H9 (cell line): ENCODE data around the gene GORASP1. TPM values are rescaled to one million over a fixed set of nuclear protein-coding genes. Genes with fewer than 3 reads are reported as not detected.
A peak's percentile ranks its signal among the peaks of the same experiment; 100 is the strongest.

Source experiments
- DNase-seq: peaks from one replicate; pipeline ENCODE4 v3.0.0-alpha.2; 2017
- H2AFZ ChIP-seq: one replicate; pipeline ENCODE4 v1.6.1; 2013; ENCODE audit warnings: mild to moderate bottlenecking, low read length, control low read depth, moderate library complexity
- H2AK5ac ChIP-seq: 2 replicates; pipeline ENCODE4 v1.6.1; 2013; ENCODE audit warnings: low read length, control low read depth, mixed read lengths; ENCODE audit not compliant: insufficient read length
- H2BK120ac ChIP-seq: one replicate; pipeline ENCODE4 v1.6.1; 2013; ENCODE audit warnings: low read depth, mild to moderate bottlenecking, low read length, control low read depth, inconsistent platforms; ENCODE audit not compliant: poor library complexity, severe bottlenecking
- H2BK12ac ChIP-seq: 2 replicates; pipeline ENCODE4 v1.6.1; 2013; ENCODE audit warnings: low read length, control low read depth, mixed read lengths, low read depth; ENCODE audit not compliant: insufficient read length
- H2BK15ac ChIP-seq: 2 replicates; pipeline ENCODE4 v1.6.1; 2013; ENCODE audit warnings: low read depth, low read length, control low read depth
- H2BK20ac ChIP-seq: one replicate; pipeline ENCODE4 v1.6.1; 2013; ENCODE audit warnings: low read depth, mild to moderate bottlenecking, low read length, control low read depth, inconsistent platforms; ENCODE audit not compliant: poor library complexity, severe bottlenecking
- H2BK5ac ChIP-seq: 2 replicates; pipeline ENCODE4 v1.6.1; 2013; ENCODE audit warnings: low read length, control low read depth, mixed read lengths; ENCODE audit not compliant: insufficient read length
- H3K14ac ChIP-seq: 2 replicates; pipeline ENCODE4 v1.6.1; 2013; ENCODE audit warnings: low read length, control low read depth; ENCODE audit not compliant: insufficient read depth
- H3K18ac ChIP-seq: 2 replicates; pipeline ENCODE4 v1.6.1; 2013; ENCODE audit warnings: low read depth, mild to moderate bottlenecking, mixed read lengths, low read length, control low read depth; ENCODE audit not compliant: insufficient read length
- H3K23ac ChIP-seq: 2 replicates; pipeline ENCODE4 v1.6.1; 2013; ENCODE audit warnings: low read length, control low read depth, mixed read lengths, low read depth; ENCODE audit not compliant: insufficient read length
- H3K23me2 ChIP-seq: 2 replicates; pipeline ENCODE4 v1.6.1; 2013; ENCODE audit warnings: low read depth, mild to moderate bottlenecking, mixed read lengths, low read length, control low read depth; ENCODE audit not compliant: insufficient read length, poor library complexity, severe bottlenecking
- H3K27ac ChIP-seq: 2 replicates; pipeline ENCODE4 v1.5.1; 2013; ENCODE audit warnings: low read length, control low read depth, mixed read lengths, low read depth; ENCODE audit not compliant: insufficient read length
- H3K27me3 ChIP-seq: 2 replicates; pipeline ENCODE4 v1.6.1; 2013; ENCODE audit warnings: low read length, control low read depth, inconsistent platforms; ENCODE audit not compliant: insufficient read depth
- H3K4ac ChIP-seq: 2 replicates; pipeline ENCODE4 v1.6.1; 2013; ENCODE audit warnings: low read depth, mild to moderate bottlenecking, control low read depth, inconsistent platforms, low read length, moderate library complexity
- H3K4me1 ChIP-seq: 2 replicates; pipeline ENCODE4 v1.6.1; 2013; ENCODE audit warnings: low read length, control low read depth, inconsistent platforms; ENCODE audit not compliant: insufficient read depth
- H3K4me2 ChIP-seq: 2 replicates; pipeline ENCODE4 v1.6.1; 2013; ENCODE audit warnings: low read length, control low read depth, mixed read lengths; ENCODE audit not compliant: insufficient read length, insufficient read depth
- H3K56ac ChIP-seq: 2 replicates; pipeline ENCODE4 v1.6.1; 2013; ENCODE audit warnings: low read depth, mild to moderate bottlenecking, mixed read lengths, low read length, control low read depth; ENCODE audit not compliant: insufficient read length
- H3K79me1 ChIP-seq: 2 replicates; pipeline ENCODE4 v1.6.1; 2013; ENCODE audit warnings: low read depth, mild to moderate bottlenecking, moderate library complexity, low read length, control low read depth, inconsistent platforms; ENCODE audit not compliant: insufficient read depth, poor library complexity, severe bottlenecking
- H3K79me2 ChIP-seq: 2 replicates; pipeline ENCODE4 v1.6.1; 2013; ENCODE audit warnings: low read length, control low read depth, inconsistent platforms; ENCODE audit not compliant: insufficient read depth
- H3K9ac ChIP-seq: 2 replicates; pipeline ENCODE4 v1.6.1; 2013; ENCODE audit warnings: low read length, control low read depth, mixed read lengths; ENCODE audit not compliant: insufficient read length; ENCODE audit errors: extremely low read depth
- H3K9me3 ChIP-seq: one replicate; pipeline ENCODE4 v1.6.1; 2013; ENCODE audit warnings: low read depth, low read length, inconsistent platforms; ENCODE audit not compliant: control insufficient read depth
- H3T11ph ChIP-seq: one replicate; pipeline ENCODE4 v1.6.1; 2013; ENCODE audit warnings: mild to moderate bottlenecking, low read length, control low read depth, inconsistent platforms
- H4K20me1 ChIP-seq: one replicate; pipeline ENCODE4 v1.6.1; 2013; ENCODE audit not compliant: control insufficient read depth, insufficient read length, insufficient read depth
- H4K5ac ChIP-seq: 2 replicates; pipeline ENCODE4 v1.6.1; 2013; ENCODE audit warnings: low read depth, mild to moderate bottlenecking, mixed read lengths, low read length, control low read depth; ENCODE audit not compliant: insufficient read length
- H4K8ac ChIP-seq: replicated peaks from 2 replicates; pipeline ENCODE4 v1.6.1; 2013; ENCODE audit warnings: low read length, control low read depth, mixed read lengths, low read depth; ENCODE audit not compliant: insufficient read length
- H4K91ac ChIP-seq: 2 replicates; pipeline ENCODE4 v1.6.1; 2013; ENCODE audit warnings: low read depth, mild to moderate bottlenecking, moderate library complexity, mixed read lengths, low read length, control low read depth; ENCODE audit not compliant: insufficient read length
- H3K27ac Mint-ChIP-seq, 3 experiments: 2 replicates in 2 of 3; 3 replicates in 1 of 3; pipeline ENCODE4 v1.8.0; 2020 to 2021; ENCODE audit warnings: mixed read lengths in 3 of 3, mild to moderate bottlenecking in 1 of 3, moderate library complexity in 1 of 3
- H3K27me3 Mint-ChIP-seq: 2 replicates; pipeline ENCODE4 v1.8.0; 2021; ENCODE audit warnings: low read depth, mild to moderate bottlenecking, moderate library complexity, mixed read lengths
- H3K36me3 Mint-ChIP-seq, 3 experiments: 2 replicates in 2 of 3; 3 replicates in 1 of 3; pipeline ENCODE4 v1.8.0; 2020 to 2021; ENCODE audit warnings: low read depth in 3 of 3, mixed read lengths in 3 of 3; ENCODE audit not compliant: insufficient read depth in 1 of 3
- H3K4me1 Mint-ChIP-seq, 2 experiments: 2 replicates each; pipeline ENCODE4 v1.8.0; 2020; ENCODE audit warnings: mixed read lengths in 2 of 2
- H3K4me3 Mint-ChIP-seq, 2 experiments: 2 replicates in 1 of 2; 3 replicates in 1 of 2; pipeline ENCODE4 v1.8.0; 2020 to 2021; ENCODE audit warnings: mild to moderate bottlenecking in 2 of 2, mixed read lengths in 2 of 2, moderate library complexity in 1 of 2
- H3K9me3 Mint-ChIP-seq, 2 experiments: 2 replicates in 1 of 2; 3 replicates in 1 of 2; pipeline ENCODE4 v1.8.0; 2020; ENCODE audit warnings: mild to moderate bottlenecking in 2 of 2, mixed read lengths in 2 of 2, moderate library complexity in 1 of 2
- WGBS: extraction: QIAGEN DNeasy Blood & Tissue Kit; methylation state at CpG from one replicate; pipeline ENCODE4 v1.1.7; 2013; ENCODE audit warnings: missing lambda C conversion rate, low lambda C conversion rate, mixed read lengths; ENCODE audit not compliant: insufficient read length; ENCODE audit errors: extremely low coverage; 5-methylcytosine and 5-hydroxymethylcytosine counted together
- total RNA-seq: library from RNA; stranded (reverse); gene quantifications from 2 replicates; pipeline ENCODE4 v1.2.1, GENCODE V29; 2021
- TF ChIP-seq, protein P1 (sequence below): fragments of 200-600 bp; sonication (generic); conservative IDR thresholded peaks from 3 replicates; pipeline ENCODE4 v1.8.0; 2021; ENCODE audit warnings: antibody characterized with exemption, mild to moderate bottlenecking

GORASP1 gene
- total RNA-seq, 1 experiment from 2014 or later = 37.4 TPM

GRCh38 chr3:39136533-39137434, 29.4 kb upstream of the GORASP1 start:
- Histone ChIP-seq H3K4me2 (no peak overlapping the region), H3T11ph (no peak overlapping the region), H4K8ac (no peak overlapping the region), H3K27me3 (no peaks in the 10 kb centered on the region), H3K9me3 (no peaks in the 10 kb centered on the region), H3K18ac (no peak overlapping the region), H3K79me2 (no peaks in the 10 kb centered on the region), H4K5ac (no peak overlapping the region), H2AK5ac (no peak overlapping the region), H2AFZ (no peak overlapping the region), H2BK120ac (no peak overlapping the region), H3K9ac (no peak overlapping the region), H3K4me1 (no peaks in the 10 kb centered on the region), H2BK20ac (no peak overlapping the region), H2BK15ac (no peak overlapping the region), H3K4ac (no peak overlapping the region), H2BK12ac (no peak overlapping the region), H3K23me2 (no peaks in the 10 kb centered on the region), H2BK5ac (no peak overlapping the region), H4K91ac (no peak overlapping the region), H3K23ac (no peak overlapping the region), H3K79me1 (no peaks in the 10 kb centered on the region), H4K20me1 (no peaks in the 10 kb centered on the region), H3K14ac (no peak overlapping the region), H3K56ac (no peak overlapping the region), H3K27ac (no peak overlapping the region)
- TF ChIP-seq, protein P1, sequence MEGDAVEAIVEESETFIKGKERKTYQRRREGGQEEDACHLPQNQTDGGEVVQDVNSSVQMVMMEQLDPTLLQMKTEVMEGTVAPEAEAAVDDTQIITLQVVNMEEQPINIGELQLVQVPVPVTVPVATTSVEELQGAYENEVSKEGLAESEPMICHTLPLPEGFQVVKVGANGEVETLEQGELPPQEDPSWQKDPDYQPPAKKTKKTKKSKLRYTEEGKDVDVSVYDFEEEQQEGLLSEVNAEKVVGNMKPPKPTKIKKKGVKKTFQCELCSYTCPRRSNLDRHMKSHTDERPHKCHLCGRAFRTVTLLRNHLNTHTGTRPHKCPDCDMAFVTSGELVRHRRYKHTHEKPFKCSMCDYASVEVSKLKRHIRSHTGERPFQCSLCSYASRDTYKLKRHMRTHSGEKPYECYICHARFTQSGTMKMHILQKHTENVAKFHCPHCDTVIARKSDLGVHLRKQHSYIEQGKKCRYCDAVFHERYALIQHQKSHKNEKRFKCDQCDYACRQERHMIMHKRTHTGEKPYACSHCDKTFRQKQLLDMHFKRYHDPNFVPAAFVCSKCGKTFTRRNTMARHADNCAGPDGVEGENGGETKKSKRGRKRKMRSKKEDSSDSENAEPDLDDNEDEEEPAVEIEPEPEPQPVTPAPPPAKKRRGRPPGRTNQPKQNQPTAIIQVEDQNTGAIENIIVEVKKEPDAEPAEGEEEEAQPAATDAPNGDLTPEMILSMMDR = no peak
- H3K27me3 Mint-ChIP-seq = no peaks in the 10 kb centered on the region
- WGBS = no CpG with 5 or more reads among the region's 21 CpGs
- H3K9me3 Mint-ChIP-seq = no peaks in the 10 kb centered on the region
- H3K36me3 Mint-ChIP-seq = peaks cover 0 to 3% (median 0%) of the 10 kb centered on the region in 3 experiments; a peak in 2 of 7 replicates
- H3K4me3 Mint-ChIP-seq = no peak overlapping the region; a peak in 1 of 5 replicates
- peaks cover 2% of the 10 kb centered on the region in 2 experiments; a peak in 2 of 4 replicates for H3K4me1 Mint-ChIP-seq
- peak overlapping the region in 1 of 3 experiments; percentile 78; a peak in 1 of 7 replicates for H3K27ac Mint-ChIP-seq
- peak; percentile 24 for DNase-seq
